ENCODE results near the gene RAD51B.

- no peak for TF ChIP-seq U2AF2 (IDR thresholded peaks at IDR 0.05; ENCODE audit: low read depth, low read length)
- no peak for TF ChIP-seq ZNF484 (CRISPR knock-in tag; IDR thresholded peaks at IDR 0.05; ENCODE audit: borderline replicate concordance, low read depth)
- TF ChIP-seq JUNB (CRISPR knock-in tag; IDR thresholded peaks at IDR 0.05; ENCODE audit: borderline replicate concordance) = no peak
- no peak for TF ChIP-seq MLX (CRISPR knock-in tag; IDR thresholded peaks at IDR 0.05)
- no peak for TF ChIP-seq ZNF850 (CRISPR knock-in tag; conservative IDR thresholded peaks at IDR 0.05)
- TF ChIP-seq YY1 (IDR thresholded peaks at IDR 0.05; ENCODE audit: insufficient read depth, insufficient replicate concordance, low read depth, low read length) = no peak
- no peak for TF ChIP-seq ZNF362 (CRISPR knock-in tag; IDR thresholded peaks at IDR 0.05; ENCODE audit: borderline replicate concordance)
- no peak for TF ChIP-seq IKZF4 (CRISPR knock-in tag; IDR thresholded peaks at IDR 0.05; ENCODE audit: borderline replicate concordance, low read depth, not compliant biosample characterization)
- TF ChIP-seq BCL3 (CRISPR knock-in tag; IDR thresholded peaks at IDR 0.05) = no peak
- no peak for TF ChIP-seq ZFX (CRISPR knock-in tag; IDR thresholded peaks at IDR 0.05; ENCODE audit: low read depth)
- no peak for TF ChIP-seq CTCF (CRISPR knock-in tag; IDR thresholded peaks at IDR 0.05)
- no peak for TF ChIP-seq RFXAP (CRISPR knock-in tag; IDR thresholded peaks at IDR 0.05; ENCODE audit: borderline replicate concordance)
- no peak for TF ChIP-seq ETS1 (CRISPR knock-in tag; IDR thresholded peaks at IDR 0.05)
Observed at GRCh38 chr14:68407825-68408224, 588.2 kb downstream of the RAD51B start.

Data from HepG2 (cell line).